ENCODE data around the gene CRIM1.

- no peak for TF ChIP-seq CTCF (IDR thresholded peaks at IDR 0.05)
- no peak for TF ChIP-seq POLR2AphosphoS5 (IDR thresholded peaks at IDR 0.05)
Observed at GRCh38 chr2:36589230-36589630, 233.7 kb downstream of the CRIM1 start.
